Endothelial cell of umbilical vein (primary cell): ENCODE data around the gene RTN4. TPM values are rescaled to one million over a fixed set of nuclear protein-coding genes. Genes with fewer than 3 reads are reported as not detected.

Source experiments
- BruUV-seq: library from RNA; stranded (reverse); fragments of 400-500 nt; replicated peaks from 2 replicates; lab custom pipeline; 2021; lab: Mats Ljungman, UMichigan
- CTCF ChIA-PET: fragments of 300-600, 350-600 bp; sonication (Branson Sonifier 250); formaldehyde crosslinking; loops from one replicate; lab custom pipeline; 2021; ENCODE audit warnings: antibody characterized with exemption, inconsistent platforms; lab: Charles Lee
- POLR2A ChIA-PET: fragments of 300-600, 350-600 bp; sonication (Branson Sonifier 250); formaldehyde crosslinking; loops from one replicate; lab custom pipeline; 2021; ENCODE audit warnings: antibody characterized with exemption, inconsistent platforms; lab: Charles Lee
- DNase-seq: peaks from one replicate; pipeline ENCODE4 v3.0.0-alpha.2; 2011; ENCODE audit warnings: low read depth, low spot score
- FAIRE-seq: peaks from 2 replicates; lab custom pipeline; 2011; peaks lifted over from hg19 to GRCh38; lab: Jason Lieb, UNC
- H2AFZ ChIP-seq: 2 replicates; pipeline ENCODE4 v1.6.0; 2012; ENCODE audit warnings: low read depth, low read length, control low read depth, inconsistent platforms
- H3K27ac ChIP-seq: 2 replicates; pipeline ENCODE4 v1.5.1; 2011; ENCODE audit warnings: low read depth, mild to moderate bottlenecking, control low read depth, low read length, moderate library complexity; ENCODE audit not compliant: insufficient read depth
- H3K27me3 ChIP-seq, 2 experiments: 2 replicates each; pipeline versions ENCODE4 v1.6.0 to v1.6.1; 2011; ENCODE audit warnings: low read length in 2 of 2, mixed read lengths in 1 of 2; ENCODE audit not compliant: control insufficient read depth in 2 of 2, insufficient read depth in 2 of 2
- H3K36me3 ChIP-seq, 2 experiments: 2 replicates in 1 of 2; 3 replicates in 1 of 2; pipeline ENCODE4 v1.5.1; 2011; ENCODE audit warnings: low read length in 2 of 2, mild to moderate bottlenecking in 1 of 2, moderate library complexity in 1 of 2; ENCODE audit not compliant: control insufficient read depth in 2 of 2, insufficient read depth in 2 of 2; ENCODE audit errors: extremely low read depth in 1 of 2
- H3K4me1 ChIP-seq: 3 replicates; pipeline ENCODE4 v1.5.1; 2011; ENCODE audit warnings: mild to moderate bottlenecking, low read length; ENCODE audit not compliant: control insufficient read depth, insufficient read depth; ENCODE audit errors: extremely low read depth
- H3K4me2 ChIP-seq: 2 replicates; pipeline ENCODE4 v1.6.1; 2011; ENCODE audit warnings: low read length, control low read depth, mixed read lengths; ENCODE audit not compliant: insufficient read depth
- H3K4me3 ChIP-seq, 3 experiments: fragments of 200-600 bp in 1 of 3; sonication (generic), shearing (Covaris generic) in 1 of 3; replicated peaks in 1 of 3; 2 replicates each; pipeline ENCODE4 v1.5.1; 2011 to 2016; ENCODE audit warnings: control low read depth in 3 of 3, low read length in 3 of 3, mild to moderate bottlenecking in 2 of 3, inconsistent platforms in 1 of 3, low read depth in 1 of 3, moderate library complexity in 1 of 3; ENCODE audit not compliant: insufficient read depth in 1 of 3
- H3K79me2 ChIP-seq: 2 replicates; pipeline ENCODE4 v1.6.0; 2012; ENCODE audit warnings: low read length, inconsistent platforms; ENCODE audit not compliant: control insufficient read depth, insufficient read depth
- H3K9ac ChIP-seq: replicated peaks from 2 replicates; pipeline ENCODE3; 2011; ENCODE audit warnings: low read length, control low read depth; ENCODE audit not compliant: insufficient read depth; ENCODE audit errors: extremely low read depth
- H3K9me1 ChIP-seq: replicated peaks from 3 replicates; pipeline ENCODE4 v1.6.0; 2011; ENCODE audit warnings: mild to moderate bottlenecking, low read length; ENCODE audit not compliant: control insufficient read depth, insufficient read depth; ENCODE audit errors: extremely low read depth
- H3K9me3 ChIP-seq: replicated peaks from 2 replicates; pipeline ENCODE4 v1.5.1; 2012; ENCODE audit warnings: low read length, inconsistent platforms; ENCODE audit not compliant: control insufficient read depth, insufficient read depth
- H4K20me1 ChIP-seq: replicated peaks from 2 replicates; pipeline ENCODE3; 2011; ENCODE audit warnings: mild to moderate bottlenecking, low read length; ENCODE audit not compliant: control insufficient read depth, insufficient read depth; ENCODE audit errors: extremely low read depth
- CTCF ChIP-seq, 2 donors: IDR thresholded peaks; 1 replicate in 1 of 2; 2 replicates in 1 of 2; pipeline ENCODE4 v1.5.1; 2011; ENCODE audit warnings: low read length in 2 of 2, mild to moderate bottlenecking in 2 of 2, moderate library complexity in 2 of 2, control low read depth in 1 of 2, inconsistent platforms in 1 of 2, low read depth in 1 of 2; ENCODE audit not compliant: insufficient read depth in 1 of 2; ENCODE audit errors: extremely low read depth in 1 of 2
- EZH2 ChIP-seq: IDR thresholded peaks from 2 replicates; pipeline ENCODE4 v1.6.1; 2012; ENCODE audit warnings: borderline replicate concordance, low read depth, mild to moderate bottlenecking, moderate library complexity, low read length, inconsistent platforms; ENCODE audit not compliant: severe bottlenecking
- FOS ChIP-seq: IDR thresholded peaks from 2 replicates; pipeline ENCODE4 v1.6.1; 2011; ENCODE audit warnings: mild to moderate bottlenecking, low read length, moderate library complexity, borderline replicate concordance; ENCODE audit not compliant: insufficient read depth
- GATA2 ChIP-seq: IDR thresholded peaks from 2 replicates; pipeline ENCODE4 v1.7.0; 2011; ENCODE audit warnings: low read depth, mild to moderate bottlenecking, moderate library complexity, mixed read lengths, low read length; ENCODE audit not compliant: insufficient read length, insufficient read depth
- JUN ChIP-seq: IDR thresholded peaks from 2 replicates; pipeline ENCODE4 v1.6.1; 2011; ENCODE audit warnings: borderline replicate concordance, low read depth; ENCODE audit not compliant: insufficient read length, insufficient read depth
- MAX ChIP-seq: IDR thresholded peaks from 2 replicates; pipeline ENCODE4 v1.6.1; 2011; ENCODE audit not compliant: insufficient read depth, insufficient read length
- MYC ChIP-seq: IDR thresholded peaks from one replicate; pipeline ENCODE4 v1.6.1; 2011; ENCODE audit warnings: mild to moderate bottlenecking, low read depth, low read length
- POLR2A ChIP-seq: IDR thresholded peaks from 2 replicates; pipeline ENCODE4 v1.6.1; 2012; ENCODE audit warnings: low read depth, mild to moderate bottlenecking, control low read depth, low read length
- POLR2AphosphoS5 ChIP-seq: IDR thresholded peaks from 2 replicates; pipeline ENCODE4 v1.6.1; 2012; ENCODE audit warnings: low read depth, mild to moderate bottlenecking, control low read depth, low read length, moderate library complexity; ENCODE audit not compliant: insufficient read depth
- dilution Hi-C: fragments of 300-500 bp; cut with MboI; formaldehyde crosslinking; loops from one replicate; pipeline ENCODE4 v1.15.0; 2019; ENCODE audit warnings: low sequenced_read_pairs; ENCODE audit not compliant: extremely low pct_ligation_motif_present
- intact Hi-C: fragments of 100-400 bp; cut with micrococcal nuclease; formaldehyde crosslinking; loops from one replicate; pipeline ENCODE4 v1.10.0; 2022
- polyA plus RNA-seq, 4 experiments: library from polyadenylated mRNA; depleted of rRNA in 3 of 4; stranded (reverse) in 3 of 4; unstranded in 1 of 4; fragments of >200 nt; gene quantifications; 2 replicates each; pipeline versions ENCODE4 v1.2.1 to v1.2.3, GENCODE V29; 2011 to 2012; ENCODE audit warnings: missing spikeins in 1 of 4
- total RNA-seq: library from RNA; stranded (reverse); gene quantifications from 2 replicates; pipeline ENCODE4 v1.2.3, GENCODE V29; 2021

RTN4 gene
- total and polyA plus RNA-seq, 2 donors (not counting 3 experiments of a cell fraction or from before 2014, with no cell fraction given), result 253 to 486 TPM

GRCh38 chr2:55018619-55019018 is 31.6 kb downstream of the RTN4 start:
- TF ChIP-seq JUN (no peak), FOS (no peak), POLR2A (no peak), EZH2 (no peak), POLR2AphosphoS5 (no peak), MAX (no peak), MYC (no peak), CTCF (IDR thresholded peaks at IDR 0.05; ENCODE audit: extremely low read depth in 1 of 2, insufficient read depth in 1 of 2, low read depth in 1 of 2, low read length in 2 of 2) (no peak), GATA2 (no peak)
- BruUV-seq, result no TSS peak
- Histone ChIP-seq H3K36me3 (peaks cover 0 to 4% of the 10 kb centered on the region in 2 experiments), H3K27me3 (no peaks in the 10 kb centered on the region), H3K27ac (no peak overlapping the region), H4K20me1 (peaks cover 43% of the 10 kb centered on the region), H3K9me3 (no peaks in the 10 kb centered on the region), H3K4me2 (no peak overlapping the region), H2AFZ (no peak overlapping the region), H3K9ac (no peak overlapping the region), H3K79me2 (peaks cover 100% of the 10 kb centered on the region), H3K4me3 (no peak overlapping the region), H3K9me1 (no peaks in the 10 kb centered on the region), H3K4me1 (peaks cover 69% of the 10 kb centered on the region)
- intact Hi-C loops, result no loop called here
- no peak for FAIRE-seq
- dilution Hi-C loops, result no loop called here
- ChIA-PET POLR2A (no interaction called here), CTCF (interaction anchor here (0.7 to 7.7 kb wide), 7 partner anchors 22 to 156 kb away, joined by 3 to 60 read pairs (median 5); no protein-coding TSS in a partner anchor)
- no peak for DNase-seq
